Keratinocyte (primary cell): ENCODE results near the gene COL4A4. TPM values are rescaled to one million over a fixed set of nuclear protein-coding genes. Genes with fewer than 3 reads are reported as not detected.

ENCODE experiments used
- DNase-seq: peaks from one replicate; pipeline ENCODE4 v3.0.0-alpha.2; 2011; ENCODE audit warnings: low read depth, missing footprints, low spot score
- FAIRE-seq: peaks from 2 replicates; lab custom pipeline; 2011; peaks lifted over from hg19 to GRCh38; lab: Jason Lieb, UNC
- H2AFZ ChIP-seq: 2 replicates; pipeline ENCODE4 v1.6.0; 2012; ENCODE audit warnings: low read length, control low read depth, inconsistent platforms; ENCODE audit not compliant: control insufficient read depth
- H3K27ac ChIP-seq: 2 replicates; pipeline ENCODE4 v1.5.1; 2011; ENCODE audit warnings: low read length; ENCODE audit not compliant: control insufficient read depth, insufficient read depth
- H3K27me3 ChIP-seq: 3 replicates; pipeline ENCODE4 v1.6.0; 2011; ENCODE audit warnings: low read length; ENCODE audit not compliant: control insufficient read depth, insufficient read depth; ENCODE audit errors: extremely low read depth
- H3K36me3 ChIP-seq, 2 experiments: 2 replicates in 1 of 2; 3 replicates in 1 of 2; pipeline ENCODE4 v1.5.1; 2011; ENCODE audit warnings: low read length in 2 of 2, mild to moderate bottlenecking in 1 of 2; ENCODE audit not compliant: control insufficient read depth in 2 of 2, insufficient read depth in 2 of 2; ENCODE audit errors: extremely low read depth in 1 of 2
- H3K4me1 ChIP-seq: 3 replicates; pipeline ENCODE4 v1.5.1; 2011; ENCODE audit warnings: low read length; ENCODE audit not compliant: control insufficient read depth, insufficient read depth; ENCODE audit errors: extremely low read depth
- H3K4me2 ChIP-seq: 3 replicates; pipeline ENCODE4 v1.6.0; 2011; ENCODE audit warnings: low read depth, low read length; ENCODE audit not compliant: control insufficient read depth, insufficient read depth; ENCODE audit errors: extremely low read depth
- H3K4me3 ChIP-seq, 3 experiments: fragments of 200-600 bp in 1 of 3; sonication (generic) in 1 of 3; 2 replicates in 2 of 3; 3 replicates in 1 of 3; pipeline ENCODE4 v1.5.1; 2011 to 2016; ENCODE audit warnings: low read length in 3 of 3, mild to moderate bottlenecking in 3 of 3, control low read depth in 2 of 3, inconsistent platforms in 1 of 3, low read depth in 1 of 3, mixed read lengths in 1 of 3, mixed run types in 1 of 3, moderate library complexity in 1 of 3; ENCODE audit not compliant: control insufficient read depth in 2 of 3, insufficient read depth in 2 of 3; ENCODE audit errors: extremely low read depth in 1 of 3
- H3K79me2 ChIP-seq: 2 replicates; pipeline ENCODE4 v1.6.0; 2012; ENCODE audit warnings: low read length; ENCODE audit not compliant: control insufficient read depth, insufficient read depth
- H3K9ac ChIP-seq: 3 replicates; pipeline ENCODE4 v1.6.0; 2011; ENCODE audit warnings: low read length; ENCODE audit not compliant: control insufficient read depth, insufficient read depth; ENCODE audit errors: extremely low read depth
- H3K9me1 ChIP-seq: 3 replicates; pipeline ENCODE4 v1.6.0; 2011; ENCODE audit warnings: low read length; ENCODE audit not compliant: control insufficient read depth, insufficient read depth; ENCODE audit errors: extremely low read depth
- H3K9me3 ChIP-seq: 2 replicates; pipeline ENCODE4 v1.5.1; 2012; ENCODE audit warnings: low read depth, low read length; ENCODE audit not compliant: control insufficient read depth
- H4K20me1 ChIP-seq: 3 replicates; pipeline ENCODE4 v1.6.0; 2011; ENCODE audit warnings: low read length; ENCODE audit not compliant: control insufficient read depth, insufficient read depth; ENCODE audit errors: extremely low read depth
- EZH2 ChIP-seq: IDR thresholded peaks from one replicate; pipeline ENCODE4 v1.6.1; 2012; ENCODE audit warnings: inconsistent platforms, mild to moderate bottlenecking, low read length, moderate library complexity
- dilution Hi-C: fragments of 300-500 bp; cut with MboI; formaldehyde crosslinking; loops from one replicate; pipeline ENCODE4 v1.7.0; 2020; ENCODE audit warnings: low sequenced_read_pairs; ENCODE audit not compliant: extremely low pct_ligation_motif_present
- polyA plus RNA-seq, 5 experiments: library from polyadenylated mRNA; depleted of rRNA in 3 of 5; stranded (reverse) in 3 of 5; stranded (forward) in 1 of 5; unstranded in 1 of 5; fragments of >200 nt; gene quantifications; 1 replicate in 1 of 5; 2 replicates in 3 of 5; 3 replicates in 1 of 5; pipeline versions ENCODE4 v1.2.1 to v1.2.3, GENCODE V29; 2011 to 2012; ENCODE audit warnings: missing spikeins in 2 of 5, low read depth in 1 of 5, low replicate concordance in 1 of 5
- TF ChIP-seq, protein P1 (sequence below), 3 experiments: IDR thresholded peaks in 1 of 3; conservative IDR thresholded peaks in 1 of 3; optimal IDR thresholded peaks in 1 of 3; 2 replicates in 2 of 3; 3 replicates in 1 of 3; pipeline versions ENCODE3 to v1.5.1; 2011; ENCODE audit warnings: low read length in 3 of 3, mild to moderate bottlenecking in 3 of 3, moderate library complexity in 2 of 3, control low read depth in 1 of 3, inconsistent platforms in 1 of 3; ENCODE audit not compliant: insufficient read depth in 2 of 3; ENCODE audit errors: extremely low read depth in 1 of 3

The COL4A4 gene
- polyA plus RNA-seq, 1 donor (not counting 4 experiments of a cell fraction or from before 2014, with no cell fraction given) = not detected

DNA sequence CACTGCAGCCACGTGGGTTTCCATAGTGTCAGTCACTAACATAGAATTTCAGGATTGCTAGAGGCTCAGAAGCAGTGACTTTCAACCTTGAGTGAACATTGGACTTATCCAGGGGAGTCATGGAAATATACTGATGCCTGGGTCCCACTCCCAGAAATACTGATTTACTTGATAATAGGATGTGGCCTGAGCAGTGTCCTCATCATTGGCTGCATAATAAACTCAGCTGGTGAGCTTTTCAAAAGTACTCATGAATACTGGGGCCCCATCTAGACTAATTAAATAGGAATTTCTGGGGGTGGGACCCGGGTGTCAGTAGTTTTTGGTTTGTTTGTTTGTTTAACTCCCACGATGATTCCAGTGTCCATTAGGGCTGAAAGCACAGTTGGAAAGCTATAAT, 141.4 kb downstream of the COL4A4 start:
- DNase-seq = no peak
- no peaks in the 10 kb centered on the region for H3K36me3 ChIP-seq
- no peak overlapping the region for H3K9ac ChIP-seq
- no peaks in the 10 kb centered on the region for H3K79me2 ChIP-seq
- no peak overlapping the region for H3K4me3 ChIP-seq
- H4K20me1 ChIP-seq = no peaks in the 10 kb centered on the region
- H3K4me2 ChIP-seq = no peak overlapping the region
- no peaks in the 10 kb centered on the region for H3K9me1 ChIP-seq
- FAIRE-seq = no peak
- TF ChIP-seq, protein P1, sequence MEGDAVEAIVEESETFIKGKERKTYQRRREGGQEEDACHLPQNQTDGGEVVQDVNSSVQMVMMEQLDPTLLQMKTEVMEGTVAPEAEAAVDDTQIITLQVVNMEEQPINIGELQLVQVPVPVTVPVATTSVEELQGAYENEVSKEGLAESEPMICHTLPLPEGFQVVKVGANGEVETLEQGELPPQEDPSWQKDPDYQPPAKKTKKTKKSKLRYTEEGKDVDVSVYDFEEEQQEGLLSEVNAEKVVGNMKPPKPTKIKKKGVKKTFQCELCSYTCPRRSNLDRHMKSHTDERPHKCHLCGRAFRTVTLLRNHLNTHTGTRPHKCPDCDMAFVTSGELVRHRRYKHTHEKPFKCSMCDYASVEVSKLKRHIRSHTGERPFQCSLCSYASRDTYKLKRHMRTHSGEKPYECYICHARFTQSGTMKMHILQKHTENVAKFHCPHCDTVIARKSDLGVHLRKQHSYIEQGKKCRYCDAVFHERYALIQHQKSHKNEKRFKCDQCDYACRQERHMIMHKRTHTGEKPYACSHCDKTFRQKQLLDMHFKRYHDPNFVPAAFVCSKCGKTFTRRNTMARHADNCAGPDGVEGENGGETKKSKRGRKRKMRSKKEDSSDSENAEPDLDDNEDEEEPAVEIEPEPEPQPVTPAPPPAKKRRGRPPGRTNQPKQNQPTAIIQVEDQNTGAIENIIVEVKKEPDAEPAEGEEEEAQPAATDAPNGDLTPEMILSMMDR (optimal IDR thresholded peaks at IDR 0.05 in 1 of 3, IDR thresholded peaks at IDR 0.05 in 1 of 3, conservative IDR thresholded peaks at IDR 0.05 in 1 of 3; ENCODE audit: extremely low read depth in 1 of 3, insufficient read depth in 2 of 3, low read length in 3 of 3) = no peak
- H3K4me1 ChIP-seq = no peaks in the 10 kb centered on the region
- H3K9me3 ChIP-seq = no peaks in the 10 kb centered on the region
- H3K27me3 ChIP-seq = no peaks in the 10 kb centered on the region
- no peak overlapping the region for H3K27ac ChIP-seq
- dilution Hi-C loops = no loop called here
- no peak overlapping the region for H2AFZ ChIP-seq

DNA sequence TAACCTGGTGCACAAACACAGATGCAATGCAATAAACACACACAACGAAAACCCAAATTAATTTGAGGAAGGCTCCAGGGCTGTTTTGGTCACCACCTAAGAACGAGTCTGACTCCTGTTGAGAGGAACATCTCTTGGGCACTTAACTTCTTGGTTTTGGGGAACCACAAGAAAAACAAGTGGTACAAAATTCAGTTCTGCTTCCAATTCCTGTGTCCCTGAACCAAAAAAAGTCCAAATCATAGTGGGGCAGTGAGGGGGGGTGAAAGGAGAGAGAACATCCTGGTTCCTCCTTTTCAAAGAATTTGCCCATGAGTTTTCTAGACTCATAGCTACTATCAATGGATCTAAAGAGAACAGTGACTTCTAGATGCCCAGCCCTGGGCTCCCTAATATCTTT, 143.6 kb downstream of the COL4A4 start:
- no peak for DNase-seq
- Histone ChIP-seq H3K27me3 (no peaks in the 10 kb centered on the region), H2AFZ (no peak overlapping the region), H3K27ac (no peak overlapping the region), H3K9me3 (no peaks in the 10 kb centered on the region), H3K9ac (no peak overlapping the region), H3K79me2 (no peaks in the 10 kb centered on the region), H3K4me3 (no peak overlapping the region), H3K4me2 (no peak overlapping the region), H3K4me1 (no peaks in the 10 kb centered on the region), H3K36me3 (no peaks in the 10 kb centered on the region), H4K20me1 (no peaks in the 10 kb centered on the region), H3K9me1 (no peaks in the 10 kb centered on the region)
- TF ChIP-seq, protein P1 (optimal IDR thresholded peaks at IDR 0.05 in 1 of 3, IDR thresholded peaks at IDR 0.05 in 1 of 3, conservative IDR thresholded peaks at IDR 0.05 in 1 of 3; ENCODE audit: extremely low read depth in 1 of 3, insufficient read depth in 2 of 3, low read length in 3 of 3) = no peak
- no peak for TF ChIP-seq EZH2
- FAIRE-seq = no peak
- dilution Hi-C loops = no loop called here
